NCI-H345 treated with DMSO at 0.1 percent for 48 hours (cell line): ENCODE results near the gene PAQR4.
"Not testable (repeated sequence)": the region's sequence is repeated elsewhere in the genome, so short reads cannot be mapped to it uniquely, and the experiment has no call there.

Experiments used
- DNase-seq: peaks from one replicate; lab custom pipeline; 2025; ENCODE audit not compliant: unreplicated experiment; lab: John Stamatoyannopoulos, UW

PAQR4 gene

DNA sequence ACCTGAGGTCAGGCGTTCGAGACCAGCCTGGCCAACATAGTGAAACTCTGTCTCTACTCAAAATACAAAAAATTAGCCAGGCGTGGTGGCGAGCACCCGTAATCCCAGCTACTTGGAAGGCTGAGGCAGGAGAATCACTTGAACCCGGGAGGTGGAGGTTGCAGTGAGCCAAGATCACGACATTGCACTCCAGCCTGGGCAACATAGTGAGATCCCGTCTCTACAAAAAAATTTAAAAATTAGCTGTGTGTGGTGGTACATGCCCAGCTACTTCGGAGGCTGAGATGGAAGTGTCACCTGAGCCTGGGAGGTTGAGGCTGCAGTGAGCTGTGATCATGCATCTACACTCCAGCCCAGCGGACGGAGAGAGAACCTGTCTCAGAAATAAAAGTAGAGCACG lies 25.4 kb upstream of the PAQR4 start:
- not testable (repeated sequence) for DNase-seq

DNA sequence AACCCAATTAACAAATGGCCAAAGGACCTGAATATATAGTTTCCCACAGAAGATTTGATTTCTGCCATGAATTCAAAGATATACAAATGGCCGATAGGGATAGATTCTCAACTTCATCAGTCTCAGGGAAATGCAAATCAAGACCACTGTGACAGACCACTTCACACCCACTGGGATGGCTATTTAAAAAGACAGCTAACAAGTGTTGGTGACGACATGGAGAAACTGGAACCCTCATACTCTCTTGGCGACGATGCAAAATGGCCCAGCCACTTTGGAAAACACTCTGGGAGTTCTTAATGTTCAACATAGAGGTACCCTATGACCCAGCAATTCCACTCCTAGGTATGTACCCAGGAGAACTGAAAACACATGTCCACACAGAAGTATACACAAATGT lies 22.5 kb upstream of the PAQR4 start:
- no peak for DNase-seq

DNA sequence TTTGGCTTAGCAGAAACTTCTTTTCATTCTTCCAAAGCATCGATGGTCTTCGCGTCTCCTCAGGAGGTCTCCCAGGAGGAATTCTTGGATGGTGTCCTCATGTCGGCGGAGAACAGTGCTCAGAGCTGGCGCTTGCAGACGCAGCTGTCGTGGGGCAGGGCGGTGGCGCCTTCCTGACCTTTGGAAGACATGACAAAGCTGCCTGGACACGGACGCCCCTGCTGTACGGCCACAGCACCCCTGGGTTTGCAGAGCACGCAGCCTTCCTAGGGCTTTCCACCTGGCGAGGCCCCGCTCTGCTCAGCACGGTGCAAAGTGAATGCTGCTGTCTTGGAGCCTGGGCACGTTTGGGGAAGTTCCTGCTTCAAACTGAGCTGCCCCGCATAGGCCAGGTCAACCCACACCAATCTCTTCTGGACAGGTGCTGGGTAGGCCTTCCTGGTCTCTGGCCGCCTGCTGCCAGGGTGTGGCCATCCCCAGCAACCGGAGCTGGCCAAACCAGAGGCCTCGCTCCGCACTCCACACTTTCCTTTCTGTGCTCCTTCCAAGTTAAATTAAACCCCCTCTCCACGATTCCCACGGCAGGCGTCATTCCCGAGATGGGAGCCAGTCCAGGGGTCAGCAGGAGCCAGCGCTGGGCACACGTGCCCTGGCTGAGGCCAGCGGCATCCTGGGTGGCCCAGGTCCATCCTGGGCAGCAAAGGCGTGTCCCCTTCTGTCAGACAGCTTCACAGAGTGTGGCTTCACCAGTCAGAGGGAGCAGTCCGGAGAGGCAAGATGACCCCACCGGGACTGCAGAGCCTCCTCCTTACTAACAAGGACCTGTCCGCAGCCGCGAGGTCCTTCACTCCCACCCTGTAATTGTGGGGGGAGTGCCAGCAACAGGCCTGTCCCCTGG lies 20.1 kb upstream of the PAQR4 start:
- DNase-seq = no peak

DNA sequence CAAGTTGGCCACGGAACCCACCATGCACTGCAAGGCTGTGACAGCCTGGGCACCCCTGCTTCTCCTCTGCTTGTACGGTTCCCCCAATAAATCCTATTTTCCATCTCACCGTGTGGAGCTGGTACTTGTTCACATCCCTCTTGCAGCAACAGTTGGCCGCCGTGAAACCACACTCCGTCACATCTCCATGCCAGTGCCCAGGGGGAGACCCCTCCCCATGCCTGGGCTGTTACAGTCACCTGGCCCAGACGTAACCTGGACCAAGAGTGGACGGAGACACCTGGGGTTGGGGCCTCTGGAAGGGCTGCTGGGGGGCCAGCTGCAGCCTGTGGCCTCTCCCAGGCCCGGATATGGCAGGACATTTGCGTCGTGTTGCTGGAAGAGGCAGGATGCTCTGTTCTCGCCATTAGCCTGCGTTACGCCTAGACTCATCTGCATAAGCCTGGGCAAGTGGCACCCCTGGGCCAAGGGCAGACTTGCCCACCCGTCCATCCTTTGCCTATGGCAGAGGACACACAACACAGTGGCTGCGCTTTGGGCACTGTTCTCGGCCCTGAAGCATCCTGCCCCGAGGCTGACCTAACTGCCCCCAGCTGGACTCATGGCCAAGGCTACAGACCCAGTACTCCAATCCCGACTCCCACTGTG lies 19.3 kb upstream of the PAQR4 start:
- DNase-seq = no peak

DNA sequence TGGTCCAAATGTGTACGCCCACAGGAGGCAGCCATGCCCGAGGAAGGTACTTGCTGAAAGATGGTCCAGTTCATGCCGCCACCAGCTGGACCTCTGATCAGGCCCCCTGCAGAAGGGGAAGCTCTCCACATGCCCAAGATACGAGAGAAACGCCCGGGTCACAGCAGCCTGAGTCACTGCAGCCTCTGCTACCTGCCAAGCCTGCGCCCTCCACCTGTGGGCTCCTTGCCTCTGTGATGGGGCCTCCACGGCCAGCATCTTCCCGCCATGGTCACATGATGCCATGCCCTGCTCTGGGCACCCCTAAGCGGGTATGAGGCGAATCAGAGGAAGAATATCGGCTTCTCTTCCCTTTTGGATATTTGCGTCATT lies 18.8 kb upstream of the PAQR4 start:
- no peak for DNase-seq

DNA sequence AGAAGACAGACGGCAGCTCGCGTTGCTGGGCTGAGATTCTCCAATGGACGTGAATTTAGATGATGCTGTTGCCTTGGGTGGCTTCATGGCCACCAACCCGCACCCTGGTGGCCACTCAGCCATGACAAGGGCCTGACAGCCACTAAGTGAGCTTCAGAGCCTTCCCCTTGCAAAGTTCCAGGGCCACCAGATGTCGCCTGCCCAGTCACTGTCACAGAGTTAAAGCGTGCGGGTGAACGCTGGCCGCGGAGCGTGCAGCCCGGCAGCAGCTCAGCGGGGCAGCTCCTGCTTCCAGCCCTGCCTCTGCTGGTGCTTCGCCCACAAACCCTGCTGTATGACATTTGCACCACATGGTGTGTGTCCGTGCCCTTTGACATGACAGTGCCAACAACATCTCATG lies 18.4 kb upstream of the PAQR4 start:
- DNase-seq = no peak

DNA sequence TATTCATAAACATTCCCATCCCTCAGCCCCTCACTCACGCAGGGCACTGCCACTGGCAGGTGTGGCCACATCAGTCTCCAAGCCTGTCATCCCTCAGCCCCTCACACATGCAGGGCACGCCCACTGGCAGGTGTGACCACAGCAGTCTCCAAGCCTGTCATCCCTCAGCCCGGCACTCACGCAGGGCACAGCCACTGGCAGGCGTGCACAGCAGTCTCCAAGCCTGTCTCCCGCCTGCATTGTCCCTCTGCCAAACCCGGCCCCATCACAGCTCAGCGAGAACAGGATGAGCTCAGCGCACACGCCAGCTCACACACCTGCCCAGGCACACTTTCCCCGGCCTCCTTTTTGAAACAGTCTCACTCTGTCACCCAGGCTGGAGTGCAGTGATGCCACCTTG lies 16.5 kb upstream of the PAQR4 start:
- peak; percentile 66 for DNase-seq

DNA sequence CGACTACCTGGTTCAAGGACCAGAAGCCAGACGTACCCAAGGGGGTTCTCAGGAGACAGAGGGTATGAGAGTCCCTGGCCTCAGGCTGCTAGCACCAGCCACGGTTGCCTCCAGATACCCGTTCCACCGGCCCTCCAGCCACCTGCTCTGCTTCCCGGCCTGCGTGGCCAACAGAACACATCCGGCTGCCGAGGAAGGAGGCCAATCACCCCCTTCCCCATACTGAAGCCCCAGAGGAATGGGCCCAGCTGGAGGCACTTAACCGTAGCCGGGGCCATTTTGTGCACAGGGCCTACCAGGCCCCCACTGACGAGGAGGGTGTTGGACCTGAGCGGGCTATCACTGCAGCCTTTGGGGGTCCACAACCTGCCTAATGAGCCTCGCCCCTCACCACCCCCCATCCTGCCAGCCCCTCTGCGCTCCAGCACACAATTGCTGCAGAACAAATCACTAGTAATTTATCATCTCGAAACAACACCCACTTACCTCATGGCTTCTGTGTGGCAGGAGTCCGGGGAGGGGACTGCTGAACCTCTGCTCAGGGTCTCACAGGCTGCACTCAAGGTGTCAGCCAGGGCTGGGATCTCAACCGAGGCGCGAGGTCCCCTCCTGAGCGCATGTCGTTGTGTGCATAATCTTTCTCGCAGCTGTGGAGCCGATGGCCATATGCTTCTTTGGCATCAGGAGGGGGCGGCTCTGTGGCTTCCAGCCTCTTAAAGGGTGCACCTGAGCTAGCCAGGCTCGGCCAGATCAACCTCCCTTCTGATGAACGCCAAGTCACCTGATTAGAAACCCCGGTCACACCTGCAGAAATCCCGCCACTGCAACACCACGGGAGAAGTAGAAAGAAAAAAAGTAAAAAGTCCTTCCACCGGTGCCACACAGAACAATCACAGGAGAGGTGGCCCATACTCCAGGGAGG lies 15.2 kb upstream of the PAQR4 start:
- no peak for DNase-seq

DNA sequence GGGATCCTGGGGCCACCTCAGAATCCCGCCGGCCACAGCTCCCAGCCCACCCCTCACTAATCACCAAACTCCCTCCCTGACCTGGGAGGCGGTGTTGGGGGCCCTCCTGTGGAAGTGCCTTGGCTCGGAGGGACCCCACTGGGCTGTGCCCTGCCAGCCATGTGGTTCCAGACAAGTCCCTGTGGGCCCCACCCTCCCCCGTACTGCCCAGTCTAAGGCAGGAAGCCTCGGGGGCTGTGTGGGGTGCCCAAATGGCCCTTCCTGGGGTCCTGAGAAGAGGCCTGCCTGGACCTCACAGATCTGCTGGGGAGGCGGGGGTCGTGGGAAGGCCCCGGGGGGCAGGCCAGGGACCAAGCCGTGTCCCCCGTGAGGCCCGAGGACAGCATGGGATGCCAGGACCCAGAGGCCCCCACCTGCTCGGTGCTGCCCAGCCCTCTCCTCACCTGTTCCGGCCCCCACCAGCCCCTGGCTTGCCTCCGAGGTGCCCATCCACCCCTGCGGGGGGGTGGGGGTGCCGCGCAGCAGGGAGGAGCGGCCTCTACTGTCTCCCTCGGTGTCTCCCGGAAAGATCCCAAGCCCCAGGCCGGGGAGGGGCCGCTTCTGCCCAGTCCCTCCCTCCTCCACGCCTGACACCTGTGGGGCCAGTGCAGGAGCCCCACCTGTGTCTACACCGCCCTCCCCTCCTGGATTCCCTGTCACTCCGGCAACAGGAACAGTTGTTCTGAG lies 14.3 kb upstream of the PAQR4 start:
- no peak for DNase-seq

DNA sequence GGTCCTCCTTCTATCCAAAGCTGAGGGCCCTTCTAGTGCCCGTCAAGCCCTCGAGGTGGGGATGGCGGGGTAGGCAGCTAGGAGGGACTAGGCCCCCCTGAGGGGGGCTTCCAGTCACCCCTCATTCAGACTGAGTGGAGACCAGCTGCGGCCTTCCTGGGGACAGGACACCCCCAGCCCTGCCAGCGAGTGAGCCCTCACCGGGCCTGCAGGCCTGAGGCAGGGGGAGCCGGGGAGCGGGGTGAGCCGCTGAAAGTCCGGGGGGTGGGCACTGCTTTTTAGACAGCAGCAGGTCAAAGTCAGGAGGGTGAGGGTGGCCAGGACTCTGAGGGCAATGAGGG lies 13.7 kb upstream of the PAQR4 start:
- no peak for DNase-seq

DNA sequence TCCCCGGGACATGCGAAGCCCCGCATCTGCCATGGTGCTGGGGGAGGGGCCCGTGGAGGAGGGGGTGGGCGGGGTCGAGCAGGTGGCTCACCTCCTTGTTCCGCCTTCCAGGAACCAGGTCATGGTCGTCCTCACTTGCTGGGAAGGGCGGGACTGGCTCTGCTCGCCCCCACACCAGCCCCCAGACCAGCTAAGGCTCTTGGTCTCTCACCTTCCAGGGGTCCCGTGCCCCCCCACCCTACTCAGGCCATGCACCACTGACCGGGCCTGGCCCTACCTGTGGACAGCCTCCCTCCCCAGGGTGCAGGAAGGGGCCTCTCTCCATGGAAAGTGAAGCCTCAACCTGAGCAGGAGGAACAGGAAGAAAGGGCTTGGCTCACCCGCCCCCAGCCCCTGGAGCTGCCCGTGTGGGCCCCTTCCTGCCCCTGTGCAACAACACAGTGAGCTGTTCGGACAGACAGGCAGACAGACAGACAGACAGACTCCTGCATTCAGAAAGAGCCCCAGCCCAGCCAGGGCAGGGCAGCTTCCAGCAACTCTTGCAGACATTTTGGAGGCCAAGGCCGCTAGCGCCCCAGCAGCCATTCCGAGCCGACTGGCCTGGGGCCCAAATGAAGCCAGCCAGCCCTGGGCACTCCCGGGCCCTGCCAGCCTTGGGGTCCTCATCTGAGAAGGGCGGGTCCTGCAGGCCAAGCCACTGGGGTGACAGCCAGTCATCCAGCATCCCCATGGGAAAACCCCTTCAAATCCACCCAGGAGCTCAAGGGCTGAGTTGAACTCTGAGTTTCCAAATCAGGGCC lies 13.2 kb upstream of the PAQR4 start:
- no peak for DNase-seq

DNA sequence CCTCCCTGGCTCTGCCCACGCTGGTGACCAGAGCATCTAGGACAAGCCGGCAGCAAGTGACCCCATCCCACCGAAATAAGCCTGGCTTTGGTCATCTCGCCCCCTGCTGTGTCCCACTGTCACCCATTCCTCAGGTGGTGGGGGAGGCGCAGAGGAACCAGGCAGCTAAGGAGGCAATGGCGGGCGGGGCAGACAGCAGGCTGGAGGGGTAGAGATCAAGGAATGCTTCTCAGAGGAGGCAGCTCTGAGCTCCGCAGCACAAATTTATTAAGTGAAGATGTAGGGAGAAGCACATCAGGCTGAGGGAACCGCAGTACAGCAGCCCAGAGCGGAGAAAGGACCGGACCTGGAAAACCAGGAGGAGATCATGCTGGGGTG lies 12.6 kb upstream of the PAQR4 start:
- no peak for DNase-seq

DNA sequence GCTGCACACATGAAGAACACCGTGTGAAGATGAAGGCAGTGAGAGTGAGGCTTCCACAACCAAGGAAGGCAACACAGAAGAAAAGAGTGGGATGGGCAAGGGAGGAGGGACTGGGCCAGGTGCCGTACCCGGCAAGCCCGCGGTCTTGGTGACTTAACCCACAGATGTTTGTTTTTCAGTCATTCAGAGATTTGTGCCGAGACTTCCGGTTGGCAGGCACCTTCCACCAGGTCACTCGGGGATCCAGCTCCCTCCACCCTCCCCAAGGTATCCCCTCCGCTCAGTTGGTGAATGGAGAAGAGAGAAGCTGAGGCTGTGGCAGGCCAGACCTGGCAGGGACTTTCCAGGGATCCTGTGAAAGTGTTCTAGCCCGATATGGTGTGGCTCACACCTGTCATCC lies 9.9 kb upstream of the PAQR4 start:
- no peak for DNase-seq

DNA sequence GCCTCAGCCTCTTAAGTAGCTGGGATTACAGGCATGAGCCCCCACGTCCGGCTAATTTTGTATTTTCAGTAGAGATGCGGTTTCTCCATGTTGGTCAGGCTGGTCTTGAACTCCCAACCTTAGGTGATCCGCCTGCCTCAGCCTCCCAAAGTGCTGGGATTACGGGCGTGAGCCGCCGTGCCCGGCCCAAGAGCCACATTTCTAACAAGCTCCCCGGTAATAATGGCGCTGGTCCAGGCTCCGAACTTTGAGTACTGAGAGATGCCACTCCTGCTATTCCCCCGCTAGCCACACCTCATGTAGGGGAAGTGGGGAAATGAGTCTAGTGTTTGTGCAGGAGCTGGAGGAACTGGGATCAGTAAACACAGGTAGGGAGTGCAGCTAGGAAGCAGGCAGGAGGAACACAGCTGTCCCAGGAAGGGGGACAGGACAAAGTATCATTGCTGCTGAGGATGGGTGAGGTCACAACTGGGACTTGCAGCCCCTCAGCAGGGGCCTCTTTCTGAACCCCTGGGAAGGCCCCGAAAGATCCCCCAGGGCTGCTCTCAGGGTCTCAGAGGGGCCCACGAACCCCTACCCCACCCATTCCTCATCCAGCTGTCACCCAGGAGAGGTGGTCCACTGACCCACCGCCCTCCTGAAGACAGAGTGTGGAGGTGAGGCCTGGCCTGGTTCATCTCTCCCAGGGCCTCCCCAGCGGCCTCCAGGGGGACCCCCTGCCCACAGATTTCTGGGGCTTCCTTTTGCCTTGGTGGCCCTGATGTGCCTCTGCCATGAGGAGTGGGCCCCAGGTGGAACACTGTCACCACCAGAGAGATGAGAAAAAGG lies 8.8 kb upstream of the PAQR4 start:
- DNase-seq = no peak

DNA sequence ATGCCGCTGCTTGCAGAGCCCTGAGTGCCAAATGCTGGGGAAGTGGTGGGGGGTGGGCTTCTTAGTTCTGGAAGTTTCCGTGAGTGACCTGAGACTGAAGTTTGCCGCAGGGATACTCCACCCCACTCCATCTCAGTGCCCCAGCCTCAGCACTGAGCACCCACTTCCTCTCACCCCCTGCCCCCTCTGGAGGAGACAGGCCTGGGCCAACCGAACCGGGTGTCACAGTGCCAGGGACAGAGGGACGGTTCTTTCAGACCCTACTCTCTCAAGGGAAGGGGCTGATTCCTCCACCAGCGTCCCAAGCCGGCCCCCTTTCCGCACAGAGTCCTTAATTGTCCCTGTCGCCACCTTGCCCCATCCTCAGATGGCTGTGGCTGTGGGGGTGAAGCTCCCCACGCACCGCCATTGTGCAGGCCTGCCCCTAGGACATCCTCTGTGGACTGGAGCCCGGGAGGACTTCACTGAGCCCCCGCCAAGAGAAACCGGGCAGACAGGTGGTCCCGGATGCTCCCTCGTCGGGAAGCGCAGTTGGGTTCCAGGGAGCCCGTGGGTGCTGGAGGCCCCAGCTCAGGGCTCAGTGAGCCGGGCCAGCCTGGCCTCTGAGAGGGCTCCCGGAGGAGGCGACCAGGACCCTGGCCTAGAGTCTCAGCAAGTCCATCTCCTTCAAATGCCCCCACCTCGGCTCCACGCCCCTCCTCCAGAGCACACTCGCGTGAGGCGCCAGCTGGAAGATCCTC lies 6.6 kb upstream of the PAQR4 start:
- DNase-seq = no peak

DNA sequence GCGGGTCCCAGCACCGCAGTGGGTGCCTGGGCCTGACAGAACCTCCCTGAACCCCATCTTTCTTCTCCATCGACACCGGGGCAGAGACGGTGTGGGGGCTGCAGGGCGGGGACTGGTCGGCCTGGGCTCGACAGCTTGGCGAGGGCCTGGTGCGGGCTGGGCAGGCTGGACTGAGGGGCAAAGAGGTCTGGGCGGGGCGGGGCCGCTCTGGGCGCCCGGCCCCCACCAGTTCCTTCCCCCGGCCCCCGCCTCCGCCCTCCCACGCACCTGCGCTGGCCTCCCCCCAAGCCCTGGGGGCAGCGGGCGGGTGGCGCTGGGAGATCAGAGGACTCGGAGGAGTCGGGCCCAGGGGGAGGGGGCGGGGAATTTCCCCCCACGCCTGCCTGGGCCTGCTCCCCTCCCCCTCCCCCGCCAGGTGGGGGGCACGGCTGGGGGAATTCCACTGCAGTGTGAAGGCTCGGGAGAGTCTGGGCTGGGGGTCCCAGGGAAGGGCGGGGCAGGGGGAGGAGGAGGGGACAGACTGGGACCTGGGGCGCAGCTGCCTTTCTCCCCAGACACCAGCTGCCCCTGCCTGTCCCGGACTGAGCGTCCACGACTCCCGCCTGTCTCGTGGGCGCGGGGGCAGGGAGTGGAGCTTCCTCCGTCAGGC lies 6.0 kb upstream of the PAQR4 start:
- DNase-seq = no peak

DNA sequence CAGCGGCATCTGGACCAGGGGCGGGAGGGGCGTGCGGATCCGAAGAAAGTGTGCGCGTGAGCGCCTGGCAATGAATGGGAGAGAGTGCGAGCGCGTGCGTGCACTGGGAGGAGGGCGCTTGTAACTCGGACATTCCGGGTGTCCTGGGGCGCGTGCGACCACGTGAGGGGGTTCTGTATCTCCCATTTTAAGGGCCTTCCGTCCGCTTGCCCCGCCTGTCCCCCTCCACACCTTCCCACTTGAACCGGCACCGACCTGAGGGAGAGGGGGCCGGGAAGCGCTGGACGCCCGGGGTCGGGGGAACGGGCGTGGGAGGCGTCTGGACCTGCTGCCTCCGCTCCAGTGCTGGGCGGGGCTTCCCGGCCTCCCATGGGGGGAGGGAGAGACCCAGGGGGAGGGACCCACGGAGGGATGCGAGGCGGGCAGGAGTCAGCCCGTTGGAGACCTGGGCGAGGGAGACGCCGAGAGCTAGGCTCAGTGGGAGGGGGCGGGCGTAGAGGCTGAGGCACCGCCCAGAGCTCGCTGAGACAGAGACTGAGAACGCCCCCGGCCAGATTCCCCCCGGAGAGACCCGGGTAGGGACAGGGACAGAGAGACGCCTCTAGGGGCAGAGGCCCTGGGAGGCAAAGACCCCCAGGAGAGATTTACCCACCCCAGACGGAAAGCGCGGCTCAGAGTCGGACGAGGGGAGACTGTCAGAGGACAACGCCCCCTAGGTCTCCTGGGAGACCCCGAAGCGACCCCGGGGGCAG lies 5.2 kb upstream of the PAQR4 start, which contains the start of gene KREMEN2:
Gene KREMEN2 (plus strand): TSS at position 553 of the 752 bp plus-strand sequence. CDS start 246 bp downstream, outside the sequence.
- peak; percentile 59 for DNase-seq
